ENCODE results near the gene ABCC4. TPM values are rescaled to one million over a fixed set of nuclear protein-coding genes. Genes with fewer than 3 reads are reported as not detected.
"Not testable (repeated sequence)": the region's sequence is repeated elsewhere in the genome, so short reads cannot be mapped to it uniquely, and the experiment has no call there.

Gene ABCC4
- total and polyA plus RNA-seq, 2 donors (not counting 1 experiment from before 2014, with no cell fraction given), result 1.8 to 7.1 TPM

DNA sequence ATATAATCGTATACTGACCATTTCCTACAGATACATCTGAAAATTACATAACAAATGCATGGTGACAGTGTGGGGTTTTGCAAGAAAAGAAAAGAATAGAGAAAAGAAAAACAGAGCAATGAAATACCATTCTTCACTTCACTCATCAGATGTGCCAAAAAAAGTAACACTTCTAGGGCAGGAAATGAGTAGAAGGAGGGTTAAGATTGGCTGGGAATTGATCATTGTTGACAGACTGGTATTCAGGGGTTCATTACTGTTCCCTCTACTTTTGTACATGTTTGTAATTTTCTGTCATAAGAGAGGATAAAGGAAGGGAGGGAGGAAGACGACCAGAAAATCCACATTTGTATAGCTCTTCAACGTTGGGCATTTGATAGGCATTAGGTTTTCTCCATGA, 31.5 kb downstream of the ABCC4 start:
- intact Hi-C loops (cut with micrococcal nuclease), result no loop called here
- H3K4me1 ChIP-seq (ENCODE audit: control insufficient read depth in 2 of 2, insufficient read depth in 2 of 2, low read length in 2 of 2), result no peaks in the 10 kb centered on the region
- H3K4me1 Mint-ChIP-seq, result no peaks in the 10 kb centered on the region
- no peak overlapping the region for H2AFZ ChIP-seq (ENCODE audit: insufficient read depth, low read depth, low read length, poor library complexity, severe bottlenecking)
- no peaks in the 10 kb centered on the region for H4K20me1 ChIP-seq (ENCODE audit: control insufficient read depth, insufficient read depth, low read length, poor library complexity, severe bottlenecking)
- no peak for ATAC-seq (ENCODE audit: low read depth)
- peaks cover 0 to 7% (median 0%) of the 10 kb centered on the region in 3 donors for H3K9me3 ChIP-seq (ENCODE audit: control extremely low read depth in 1 of 3, control insufficient read depth in 2 of 3, insufficient read depth in 1 of 3, low read length in 2 of 3)
- H3K4me2 ChIP-seq (replicated peaks; ENCODE audit: low read depth, low read length, poor library complexity, severe bottlenecking), result no peak overlapping the region
- H3K27ac Mint-ChIP-seq, result no peak overlapping the region
- no peaks in the 10 kb centered on the region for H3K27me3 ChIP-seq (replicated peaks in 1 of 4; ENCODE audit: control extremely low read depth in 1 of 4, control insufficient read depth in 3 of 4, insufficient read depth in 4 of 4, low read length in 3 of 4)
- TF ChIP-seq EZH2 (IDR thresholded peaks at IDR 0.05; ENCODE audit: borderline replicate concordance, insufficient read depth, low read depth, low read length, poor library complexity, severe bottlenecking), result no peak
- TF ChIP-seq, protein P1, sequence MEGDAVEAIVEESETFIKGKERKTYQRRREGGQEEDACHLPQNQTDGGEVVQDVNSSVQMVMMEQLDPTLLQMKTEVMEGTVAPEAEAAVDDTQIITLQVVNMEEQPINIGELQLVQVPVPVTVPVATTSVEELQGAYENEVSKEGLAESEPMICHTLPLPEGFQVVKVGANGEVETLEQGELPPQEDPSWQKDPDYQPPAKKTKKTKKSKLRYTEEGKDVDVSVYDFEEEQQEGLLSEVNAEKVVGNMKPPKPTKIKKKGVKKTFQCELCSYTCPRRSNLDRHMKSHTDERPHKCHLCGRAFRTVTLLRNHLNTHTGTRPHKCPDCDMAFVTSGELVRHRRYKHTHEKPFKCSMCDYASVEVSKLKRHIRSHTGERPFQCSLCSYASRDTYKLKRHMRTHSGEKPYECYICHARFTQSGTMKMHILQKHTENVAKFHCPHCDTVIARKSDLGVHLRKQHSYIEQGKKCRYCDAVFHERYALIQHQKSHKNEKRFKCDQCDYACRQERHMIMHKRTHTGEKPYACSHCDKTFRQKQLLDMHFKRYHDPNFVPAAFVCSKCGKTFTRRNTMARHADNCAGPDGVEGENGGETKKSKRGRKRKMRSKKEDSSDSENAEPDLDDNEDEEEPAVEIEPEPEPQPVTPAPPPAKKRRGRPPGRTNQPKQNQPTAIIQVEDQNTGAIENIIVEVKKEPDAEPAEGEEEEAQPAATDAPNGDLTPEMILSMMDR (IDR thresholded peaks at IDR 0.05), result no peak
- no peak overlapping the region for H3K4me3 Mint-ChIP-seq
- no peak overlapping the region for H3K9ac ChIP-seq (ENCODE audit: low read length)
- no CpG with 5 or more reads among the region's 3 CpGs for WGBS (ENCODE audit: insufficient coverage)
- H3K79me2 ChIP-seq (ENCODE audit: control insufficient read depth, insufficient read depth, low read length), result no peaks in the 10 kb centered on the region
- ChIA-PET POLR2A (no interaction called here), CTCF (no interaction called here)
- peaks cover 0 to 2% of the 10 kb centered on the region in 2 experiments for H3K36me3 ChIP-seq (replicated peaks in 1 of 2; ENCODE audit: control extremely low read depth in 1 of 2, control insufficient read depth in 1 of 2, extremely low read depth in 1 of 2, insufficient read depth in 2 of 2, low read length in 1 of 2)
- H3K27me3 Mint-ChIP-seq, result no peaks in the 10 kb centered on the region
- H3K4me3 ChIP-seq (ENCODE audit: control extremely low read depth in 1 of 5, extremely low read depth in 1 of 5, insufficient read depth in 1 of 5, low read depth in 2 of 5, low read length in 4 of 5), result no peak overlapping the region
- no peak for DNase-seq
- no peak overlapping the region for H3K27ac ChIP-seq (ENCODE audit: low read length in 2 of 2)
- no peaks in the 10 kb centered on the region for H3K9me3 Mint-ChIP-seq (ENCODE audit: insufficient read depth)

- H3K4me3 Mint-ChIP-seq; POLR2A ChIA-PET; H3K9me3 Mint-ChIP-seq (ENCODE audit: insufficient read depth): not testable (repeated sequence)
Measured at GRCh38 chr13:95268343-95269065, 32.7 kb downstream of the ABCC4 start.

More at GRCh38 chr13:95268343-95269065, 32.7 kb downstream of the ABCC4 start:
- intact Hi-C loops (cut with micrococcal nuclease); H3K4me1 ChIP-seq (ENCODE audit: control insufficient read depth in 2 of 2, insufficient read depth in 2 of 2, low read length in 2 of 2); H2AFZ ChIP-seq (ENCODE audit: insufficient read depth, low read depth, low read length, poor library complexity, severe bottlenecking); DNase-seq; ATAC-seq (ENCODE audit: low read depth); H3K36me3 ChIP-seq (replicated peaks in 1 of 2; ENCODE audit: control extremely low read depth in 1 of 2, control insufficient read depth in 1 of 2, extremely low read depth in 1 of 2, insufficient read depth in 2 of 2, low read length in 1 of 2); H3K27me3 ChIP-seq (replicated peaks in 1 of 4; ENCODE audit: control extremely low read depth in 1 of 4, control insufficient read depth in 3 of 4, insufficient read depth in 4 of 4, low read length in 3 of 4); H3K9me3 ChIP-seq (ENCODE audit: control extremely low read depth in 1 of 3, control insufficient read depth in 2 of 3, insufficient read depth in 1 of 3, low read length in 2 of 3); CTCF ChIA-PET; H3K4me1 Mint-ChIP-seq; H3K79me2 ChIP-seq (ENCODE audit: control insufficient read depth, insufficient read depth, low read length); H3K27ac Mint-ChIP-seq; H4K20me1 ChIP-seq (ENCODE audit: control insufficient read depth, insufficient read depth, low read length, poor library complexity, severe bottlenecking); H3K9ac ChIP-seq (ENCODE audit: low read length); H3K27ac ChIP-seq (ENCODE audit: low read length in 2 of 2); H3K4me3 ChIP-seq (ENCODE audit: control extremely low read depth in 1 of 5, extremely low read depth in 1 of 5, insufficient read depth in 1 of 5, low read depth in 2 of 5, low read length in 4 of 5); H3K4me2 ChIP-seq (replicated peaks; ENCODE audit: low read depth, low read length, poor library complexity, severe bottlenecking); H3K27me3 Mint-ChIP-seq: not testable (repeated sequence)
- 85% methylated on average over 5 of the region's 16 CpGs for WGBS (ENCODE audit: insufficient coverage)
